Type B pancreatic cell (in vitro differentiated cells): ENCODE measurements around the gene PARG. TPM values are rescaled to one million over a fixed set of nuclear protein-coding genes. Genes with fewer than 3 reads are reported as not detected.

Experiments used
- DNase-seq: peaks from one replicate; pipeline ENCODE4 v3.0.0; 2021; ENCODE audit warnings: mixed read lengths; ENCODE audit not compliant: unreplicated experiment; ENCODE audit errors: extremely low spot score
- H3K27ac Mint-ChIP-seq: 2 replicates; pipeline ENCODE4 v1.8.0; 2021; ENCODE audit warnings: mild to moderate bottlenecking, mixed read lengths
- H3K27me3 Mint-ChIP-seq: 2 replicates; pipeline ENCODE4 v1.8.0; 2021; ENCODE audit warnings: mixed read lengths
- H3K36me3 Mint-ChIP-seq: 2 replicates; pipeline ENCODE4 v1.8.0; 2021; ENCODE audit warnings: mixed read lengths
- H3K4me1 Mint-ChIP-seq: one replicate; pipeline ENCODE4 v1.8.0; 2021; ENCODE audit warnings: mixed read lengths; ENCODE audit not compliant: unreplicated experiment
- H3K4me3 Mint-ChIP-seq: 2 replicates; pipeline ENCODE4 v1.8.0; 2021; ENCODE audit warnings: mild to moderate bottlenecking, mixed read lengths
- H3K9me3 Mint-ChIP-seq: 2 replicates; pipeline ENCODE4 v1.8.0; 2021; ENCODE audit warnings: mixed read lengths
- CTCF ChIP-seq: fragments of 200-600 bp; sonication (generic); conservative IDR thresholded peaks from 2 replicates; pipeline ENCODE4 v1.5.0; 2021; ENCODE audit warnings: antibody characterized with exemption, mild to moderate bottlenecking
- total RNA-seq: library from RNA; stranded (reverse); gene quantifications from 2 replicates; pipeline ENCODE4 v1.2.1, GENCODE V29; 2021; ENCODE audit warnings: low replicate concordance

PARG gene
- total RNA-seq, 1 donor from 2014 or later: 40.8 TPM

GRCh38 chr10:49791100-49791499 lies 150.7 kb downstream of the PARG start:
- Mint-ChIP-seq H3K27ac (no peak overlapping the region), H3K4me3 (no peak overlapping the region), H3K36me3 (no peaks in the 10 kb centered on the region), H3K9me3 (no peaks in the 10 kb centered on the region), H3K27me3 (no peaks in the 10 kb centered on the region), H3K4me1 (no peaks in the 10 kb centered on the region)
- no peak for TF ChIP-seq CTCF
- no peak for DNase-seq

- H3K9me3 Mint-ChIP-seq: no peaks in the 10 kb centered on the region
- TF ChIP-seq CTCF: no peak
- peaks cover 14% of the 10 kb centered on the region for H3K27me3 Mint-ChIP-seq
- no peak overlapping the region for H3K4me3 Mint-ChIP-seq
- H3K4me1 Mint-ChIP-seq: no peaks in the 10 kb centered on the region
- no peak for DNase-seq
- no peak overlapping the region for H3K27ac Mint-ChIP-seq
- no peaks in the 10 kb centered on the region for H3K36me3 Mint-ChIP-seq
These were observed 157.1 kb downstream of the PARG start for GRCh38 chr10:49784681-49785080.

GRCh38 chr10:49783645-49784044 lies 158.2 kb downstream of the PARG start:
- no peak for TF ChIP-seq CTCF
- no peaks in the 10 kb centered on the region for H3K36me3 Mint-ChIP-seq
- peaks cover 17% of the 10 kb centered on the region for H3K27me3 Mint-ChIP-seq
- DNase-seq: no peak
- no peaks in the 10 kb centered on the region for H3K9me3 Mint-ChIP-seq
- no peak overlapping the region for H3K4me3 Mint-ChIP-seq
- no peak overlapping the region for H3K27ac Mint-ChIP-seq
- H3K4me1 Mint-ChIP-seq: no peaks in the 10 kb centered on the region

GRCh38 chr10:49781247-49781646 lies 160.6 kb downstream of the PARG start:
- no peak for DNase-seq
- H3K4me3 Mint-ChIP-seq: no peak overlapping the region
- H3K4me1 Mint-ChIP-seq: no peaks in the 10 kb centered on the region
- no peak overlapping the region for H3K27ac Mint-ChIP-seq
- TF ChIP-seq CTCF: no peak
- H3K36me3 Mint-ChIP-seq: no peaks in the 10 kb centered on the region
- H3K27me3 Mint-ChIP-seq: peaks cover 17% of the 10 kb centered on the region
- no peaks in the 10 kb centered on the region for H3K9me3 Mint-ChIP-seq

GRCh38 chr10:49778197-49778596 lies 163.6 kb downstream of the PARG start:
- no peaks in the 10 kb centered on the region for H3K9me3 Mint-ChIP-seq
- H3K27me3 Mint-ChIP-seq: peaks cover 9% of the 10 kb centered on the region
- no peaks in the 10 kb centered on the region for H3K4me1 Mint-ChIP-seq
- no peak for TF ChIP-seq CTCF
- no peak for DNase-seq
- no peaks in the 10 kb centered on the region for H3K36me3 Mint-ChIP-seq
- H3K27ac Mint-ChIP-seq: no peak overlapping the region
- no peak overlapping the region for H3K4me3 Mint-ChIP-seq

GRCh38 chr10:49776851-49777250 lies 165.0 kb downstream of the PARG start:
- DNase-seq: no peak
- H3K4me1 Mint-ChIP-seq: no peaks in the 10 kb centered on the region
- H3K4me3 Mint-ChIP-seq: no peak overlapping the region
- no peak for TF ChIP-seq CTCF
- H3K27me3 Mint-ChIP-seq: peaks cover 19% of the 10 kb centered on the region
- no peak overlapping the region for H3K27ac Mint-ChIP-seq
- no peaks in the 10 kb centered on the region for H3K9me3 Mint-ChIP-seq
- no peaks in the 10 kb centered on the region for H3K36me3 Mint-ChIP-seq
